ENCODE measurements around the gene NCOA5.

GRCh38 chr20:46011631-46012482 lies 77.9 kb downstream of the NCOA5 start:
- peak in 2 of 3 experiments; percentile 13 to 35 for TF ChIP-seq CTCF (IDR thresholded peaks at IDR 0.05)
- no peak for TF ChIP-seq POLR2A (IDR thresholded peaks at IDR 0.05)
